ENCODE results near the gene CNTN2.

CNTN2 gene

DNA sequence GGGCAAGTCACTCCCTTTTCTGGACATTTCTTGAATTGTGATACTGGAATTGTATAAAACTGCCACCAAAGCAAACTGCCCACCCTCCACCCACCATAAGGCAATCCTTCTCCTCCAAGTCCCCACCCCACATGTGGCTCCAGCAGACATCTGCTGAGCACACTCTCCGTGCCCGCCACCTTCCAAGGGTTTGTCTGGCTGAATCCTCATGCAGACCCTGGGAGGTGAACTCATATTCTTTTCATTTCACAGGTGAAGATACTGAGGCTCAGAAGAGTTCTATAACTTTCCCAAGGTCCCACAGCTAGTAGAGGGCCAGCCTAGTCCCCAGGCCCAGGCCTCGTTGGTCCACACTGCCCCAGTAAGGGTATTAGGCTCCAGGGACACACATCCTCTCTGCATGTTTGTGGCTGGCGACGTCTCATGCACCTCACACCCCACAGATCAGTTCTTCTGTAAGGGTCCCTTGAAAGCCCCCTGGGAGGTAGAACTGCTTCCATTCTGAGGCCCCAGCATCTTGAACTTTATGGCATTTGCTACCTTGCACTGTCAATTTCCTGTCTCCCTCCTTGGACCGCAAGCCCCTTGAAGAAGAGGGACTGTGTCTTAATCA lies 14.1 kb downstream of the CNTN2 start:
- DNase-seq: no peak

- no peak for DNase-seq
These were observed 15.0 kb downstream of the CNTN2 start for GRCh38 chr1:205057808-205058575.

DNA sequence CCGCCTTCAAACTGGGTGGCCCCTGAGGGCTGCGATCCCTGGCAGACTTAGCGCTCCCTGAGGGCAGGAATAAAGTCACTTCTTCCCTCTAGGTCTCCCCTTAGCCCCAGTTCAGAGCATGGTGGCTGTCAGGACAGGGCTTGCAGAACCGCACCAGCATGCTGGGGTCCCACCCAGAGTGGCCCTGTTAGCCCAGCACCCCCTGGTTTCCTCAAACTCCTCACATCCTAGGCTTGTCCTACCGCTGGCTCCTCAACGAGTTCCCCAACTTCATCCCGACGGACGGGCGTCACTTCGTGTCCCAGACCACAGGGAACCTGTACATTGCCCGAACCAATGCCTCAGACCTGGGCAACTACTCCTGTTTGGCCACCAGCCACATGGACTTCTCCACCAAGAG lies 15.8 kb downstream of the CNTN2 start:
- DNase-seq: no peak

DNA sequence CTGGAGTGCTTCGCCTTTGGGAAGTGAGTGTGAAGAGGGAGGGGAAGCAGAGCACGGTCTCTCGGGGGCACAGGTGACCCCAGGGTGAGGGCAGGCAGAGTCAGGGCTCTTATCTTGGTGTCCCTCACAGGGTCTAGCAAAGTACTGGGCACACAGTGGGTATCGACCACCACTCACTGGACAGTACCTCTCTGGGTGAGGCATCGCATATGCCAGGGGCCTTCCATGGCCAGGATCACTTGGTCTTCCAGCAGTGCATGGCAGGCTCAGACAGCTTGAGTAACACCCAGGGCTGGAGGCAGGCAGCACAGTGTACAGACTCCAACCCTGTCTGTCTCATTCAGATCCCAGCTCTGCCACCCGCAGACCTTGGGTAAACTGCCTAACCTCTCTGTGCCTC lies 16.6 kb downstream of the CNTN2 start:
- no peak for DNase-seq

DNA sequence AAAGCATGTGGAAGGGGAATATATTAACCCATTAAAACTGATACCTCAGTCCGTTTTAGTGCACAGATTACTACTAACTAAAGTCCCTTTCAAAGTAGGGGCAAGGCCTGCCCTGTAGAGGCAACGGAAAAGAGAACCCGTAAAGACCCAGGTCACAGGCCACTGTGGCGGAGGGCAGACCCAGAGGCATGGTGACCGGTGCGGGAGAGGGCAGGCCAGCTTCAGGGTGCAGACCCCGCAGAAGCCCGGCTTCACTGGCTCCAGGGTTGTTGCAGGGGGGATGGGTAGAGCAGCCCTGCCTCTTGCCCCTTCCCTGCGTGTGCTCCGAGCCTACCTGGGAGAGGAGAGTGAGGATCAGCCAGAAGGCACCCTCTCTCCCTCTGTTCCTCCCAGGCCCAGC lies 17.7 kb downstream of the CNTN2 start:
- DNase-seq: no peak

GRCh38 chr1:205061227-205061626 lies 18.2 kb downstream of the CNTN2 start:
- DNase-seq: no peak

GRCh38 chr1:205061665-205062069 lies 18.7 kb downstream of the CNTN2 start:
- no peak for DNase-seq

GRCh38 chr1:205062319-205062718 lies 19.3 kb downstream of the CNTN2 start:
- no peak for DNase-seq

- DNase-seq: no peak
These were observed 19.9 kb downstream of the CNTN2 start for GRCh38 chr1:205062895-205063294.

DNA sequence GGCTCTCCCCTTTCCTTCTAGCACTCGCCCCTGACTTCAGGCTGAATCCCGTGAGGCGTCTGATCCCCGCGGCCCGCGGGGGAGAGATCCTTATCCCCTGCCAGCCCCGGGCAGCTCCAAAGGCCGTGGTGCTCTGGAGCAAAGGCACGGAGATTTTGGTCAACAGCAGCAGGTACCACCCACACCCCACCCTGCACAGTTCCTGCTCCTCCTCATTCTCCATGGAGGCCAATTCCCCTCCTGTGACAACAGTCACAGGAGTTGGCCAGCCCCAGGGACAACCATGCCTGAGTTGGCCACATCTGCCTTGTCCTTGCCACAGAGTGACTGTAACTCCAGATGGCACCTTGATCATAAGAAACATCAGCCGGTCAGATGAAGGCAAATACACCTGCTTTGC lies 21.3 kb downstream of the CNTN2 start:
- no peak for DNase-seq

DNA sequence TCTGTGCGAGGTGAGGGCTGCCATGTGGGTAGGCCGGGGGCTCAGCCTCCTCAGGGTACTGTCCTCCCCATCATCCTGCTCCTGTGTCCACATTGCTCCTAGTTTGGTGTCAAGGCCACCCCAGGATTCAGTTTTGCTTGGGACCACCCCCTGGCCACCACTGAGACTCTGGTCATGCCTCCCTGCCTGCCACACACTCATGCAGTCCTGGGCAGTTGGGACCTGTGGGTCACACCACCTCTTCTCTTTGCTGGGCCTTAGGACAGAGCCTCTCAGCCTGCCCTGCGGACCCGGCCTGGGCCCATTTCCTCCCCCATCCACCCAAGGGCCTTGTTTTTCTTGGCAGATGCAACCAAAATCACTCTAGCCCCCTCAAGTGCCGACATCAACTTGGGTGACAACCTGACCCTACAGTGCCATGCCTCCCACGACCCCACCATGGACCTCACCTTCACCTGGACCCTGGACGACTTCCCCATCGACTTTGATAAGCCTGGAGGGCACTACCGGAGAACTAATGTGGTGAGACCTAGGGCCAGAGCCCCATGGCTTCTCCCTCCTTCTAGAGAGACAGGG lies 21.8 kb downstream of the CNTN2 start:
- no peak for DNase-seq

GRCh38 chr1:205065666-205066065 lies 22.7 kb downstream of the CNTN2 start:
- no peak for DNase-seq

- no peak for DNase-seq
These were observed 23.3 kb downstream of the CNTN2 start for GRCh38 chr1:205066141-205066818.

DNA sequence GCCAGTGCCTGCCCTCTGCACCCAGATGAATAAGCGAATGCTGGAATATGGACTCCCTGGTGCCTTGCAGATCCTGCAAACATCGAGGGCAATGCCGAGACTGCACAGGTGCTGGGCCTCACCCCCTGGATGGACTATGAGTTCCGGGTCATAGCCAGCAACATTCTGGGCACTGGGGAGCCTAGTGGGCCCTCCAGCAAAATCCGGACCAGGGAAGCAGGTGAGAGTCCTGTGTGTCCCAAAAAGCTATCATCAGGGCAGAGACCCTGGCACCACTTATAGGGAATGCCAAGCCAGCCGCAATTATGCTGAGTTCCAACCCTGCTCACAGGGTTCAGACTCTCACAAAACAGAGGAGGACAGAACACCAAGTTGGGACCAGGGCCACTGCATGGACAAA lies 24.0 kb downstream of the CNTN2 start:
- no peak for DNase-seq

GRCh38 chr1:205068001-205068400 lies 25.0 kb downstream of the CNTN2 start:
- DNase-seq: no peak

DNA sequence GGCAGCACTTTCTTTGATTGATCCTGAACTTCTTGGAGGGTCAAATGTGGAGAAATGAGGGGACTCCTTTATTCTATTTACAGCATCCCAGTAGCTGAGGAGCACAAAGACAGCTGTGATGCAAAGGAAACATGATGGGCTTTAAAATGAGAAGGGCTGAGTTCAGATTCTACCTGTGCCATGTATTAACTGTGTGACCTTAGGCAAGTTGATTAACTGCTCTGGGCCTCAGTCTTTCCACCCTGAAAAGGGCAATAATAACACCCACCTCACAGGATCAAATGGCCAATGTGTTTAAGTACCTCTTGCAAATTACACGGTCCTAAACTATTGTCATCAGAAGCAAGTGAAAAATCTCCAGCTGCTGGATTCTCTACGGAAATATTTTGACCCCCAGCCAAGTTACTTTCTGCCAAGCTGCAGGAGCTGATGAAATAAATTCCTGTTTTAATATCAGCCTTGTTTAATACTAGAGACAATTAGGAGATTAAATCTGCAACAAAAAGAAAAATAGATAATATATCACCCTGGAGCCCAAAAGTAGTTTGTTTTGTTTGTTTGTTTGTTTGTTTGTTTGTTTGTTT lies 25.5 kb downstream of the CNTN2 start:
- no peak for DNase-seq

DNA sequence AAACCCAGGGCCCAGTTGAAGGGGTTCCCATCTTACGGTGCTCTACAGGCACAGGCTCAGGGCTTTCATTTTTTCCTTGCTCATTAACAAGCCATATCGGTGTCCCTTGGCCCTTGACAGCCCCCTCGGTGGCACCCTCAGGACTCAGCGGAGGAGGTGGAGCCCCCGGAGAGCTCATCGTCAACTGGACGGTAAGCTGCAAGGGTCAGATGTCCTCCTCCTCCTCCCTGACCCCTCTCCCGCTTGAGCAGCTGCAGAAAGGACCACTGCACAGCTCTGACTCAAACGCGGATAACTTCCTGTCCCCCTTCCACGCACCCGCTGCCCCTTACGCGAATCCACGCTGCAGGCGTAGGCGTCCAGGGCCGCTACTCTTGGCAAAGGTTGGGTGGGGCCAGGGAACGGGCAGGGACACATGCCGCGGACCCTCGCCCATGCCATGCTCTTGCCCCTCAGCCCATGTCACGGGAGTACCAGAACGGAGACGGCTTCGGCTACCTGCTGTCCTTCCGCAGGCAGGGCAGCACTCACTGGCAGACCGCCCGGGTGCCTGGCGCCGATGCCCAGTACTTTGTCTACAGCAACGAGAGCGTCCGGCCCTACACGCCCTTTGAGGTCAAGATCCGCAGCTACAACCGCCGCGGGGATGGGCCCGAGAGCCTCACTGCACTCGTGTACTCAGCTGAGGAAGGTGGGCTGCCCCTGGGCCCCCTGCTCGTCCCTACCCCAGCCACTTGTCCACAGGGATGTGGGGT lies 26.5 kb downstream of the CNTN2 start:
- no peak for DNase-seq

DNA sequence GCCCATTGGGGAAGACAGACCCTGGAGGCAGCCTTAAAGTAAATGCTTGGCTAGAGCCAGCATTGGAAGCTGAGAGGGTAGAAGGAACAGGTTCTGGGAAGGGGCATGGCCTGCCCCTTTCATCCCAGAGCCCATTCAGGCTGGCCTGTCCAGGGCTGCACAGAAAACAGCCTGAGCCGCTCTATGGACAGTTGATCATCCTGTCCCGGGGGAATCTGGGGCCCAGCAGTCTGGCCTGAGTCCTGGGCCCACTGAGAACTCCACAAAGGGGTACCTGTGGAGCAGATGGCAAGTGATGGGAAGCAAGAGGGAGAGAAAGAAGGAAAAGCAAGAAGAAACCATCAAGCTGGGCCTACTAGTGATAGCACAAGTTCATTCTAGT lies 28.0 kb downstream of the CNTN2 start:
- no peak for DNase-seq

DNA sequence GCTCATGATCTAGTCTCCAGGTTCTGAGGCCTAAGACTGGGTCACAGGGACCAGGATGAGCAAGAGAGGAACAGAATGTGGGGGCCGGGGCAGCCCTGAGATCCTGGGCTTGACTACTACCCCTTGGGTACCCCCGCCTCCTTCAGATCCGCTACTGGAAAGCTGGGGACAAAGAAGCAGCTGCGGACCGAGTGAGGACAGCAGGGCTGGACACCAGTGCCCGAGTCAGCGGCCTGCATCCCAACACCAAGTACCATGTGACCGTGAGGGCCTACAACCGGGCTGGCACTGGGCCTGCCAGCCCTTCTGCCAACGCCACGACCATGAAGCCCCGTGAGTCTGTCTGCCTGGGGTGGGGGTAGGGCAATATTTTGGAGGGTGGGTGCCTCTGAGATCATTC lies 28.8 kb downstream of the CNTN2 start:
- DNase-seq: no peak

- no peak for DNase-seq
These were observed 29.3 kb downstream of the CNTN2 start for GRCh38 chr1:205072286-205072685.

- DNase-seq: no peak
These were observed 29.9 kb downstream of the CNTN2 start for GRCh38 chr1:205072881-205073280.

GRCh38 chr1:205073511-205073910 lies 30.5 kb downstream of the CNTN2 start:
- no peak for DNase-seq

GRCh38 chr1:205074084-205074483 lies 31.1 kb downstream of the CNTN2 start:
- DNase-seq: no peak
